ENCODE results near the gene PAPSS2.
"Not testable (repeated sequence)": the region's sequence is repeated elsewhere in the genome, so short reads cannot be mapped to it uniquely, and the experiment has no call there.

Gene PAPSS2

DNA sequence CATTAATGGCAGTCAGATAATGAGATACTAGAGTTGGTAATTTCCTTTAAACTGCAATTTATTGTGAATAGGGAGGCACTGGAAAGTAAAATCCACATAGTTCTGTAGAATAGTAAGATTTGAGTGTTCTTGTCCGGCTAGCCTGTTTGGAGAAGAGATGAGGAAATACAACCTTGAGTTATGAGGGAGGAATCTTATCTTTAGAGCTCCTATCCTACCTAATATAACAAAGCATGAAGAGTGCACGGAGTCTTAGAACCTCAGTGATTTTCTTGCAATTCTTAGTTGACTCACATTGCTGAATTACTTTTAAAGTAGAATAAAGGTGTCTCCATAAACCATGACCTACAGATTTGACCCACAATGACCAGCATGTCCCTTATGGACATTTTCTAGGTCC lies 84.9 kb downstream of the PAPSS2 start:
- no peaks in the 10 kb centered on the region for H4K20me1 ChIP-seq (ENCODE audit: low read depth, low read length)
- H3K36me3 ChIP-seq (ENCODE audit: low read length) = no peaks in the 10 kb centered on the region
- H3K9ac ChIP-seq (ENCODE audit: low read length) = no peak overlapping the region
- no peak overlapping the region for H3K4me3 ChIP-seq (ENCODE audit: insufficient read depth, low read length, poor library complexity, severe bottlenecking)
- H3K27ac ChIP-seq (ENCODE audit: low read depth, low read length) = no peak overlapping the region
- no peak overlapping the region for H3K4me2 ChIP-seq (ENCODE audit: low read depth, low read length, poor library complexity, severe bottlenecking)
- H3K9me2 ChIP-seq (replicated peaks; ENCODE audit: insufficient read depth, low read length) = no peaks in the 10 kb centered on the region
- no peaks in the 10 kb centered on the region for H3K9me3 ChIP-seq (ENCODE audit: insufficient read depth, low read length)
- no peaks in the 10 kb centered on the region for H3K27me3 ChIP-seq (ENCODE audit: low read length)
- no peaks in the 10 kb centered on the region for H3K79me2 ChIP-seq (ENCODE audit: insufficient read depth, low read length)
- no peaks in the 10 kb centered on the region for H3F3A ChIP-seq (ENCODE audit: insufficient read depth)
- H2AFZ ChIP-seq (ENCODE audit: low read depth, low read length, severe bottlenecking) = no peak overlapping the region
- TF ChIP-seq EZH2phosphoT487 (conservative IDR thresholded peaks at IDR 0.05; ENCODE audit: low read length) = no peak
- TF ChIP-seq, protein P1, sequence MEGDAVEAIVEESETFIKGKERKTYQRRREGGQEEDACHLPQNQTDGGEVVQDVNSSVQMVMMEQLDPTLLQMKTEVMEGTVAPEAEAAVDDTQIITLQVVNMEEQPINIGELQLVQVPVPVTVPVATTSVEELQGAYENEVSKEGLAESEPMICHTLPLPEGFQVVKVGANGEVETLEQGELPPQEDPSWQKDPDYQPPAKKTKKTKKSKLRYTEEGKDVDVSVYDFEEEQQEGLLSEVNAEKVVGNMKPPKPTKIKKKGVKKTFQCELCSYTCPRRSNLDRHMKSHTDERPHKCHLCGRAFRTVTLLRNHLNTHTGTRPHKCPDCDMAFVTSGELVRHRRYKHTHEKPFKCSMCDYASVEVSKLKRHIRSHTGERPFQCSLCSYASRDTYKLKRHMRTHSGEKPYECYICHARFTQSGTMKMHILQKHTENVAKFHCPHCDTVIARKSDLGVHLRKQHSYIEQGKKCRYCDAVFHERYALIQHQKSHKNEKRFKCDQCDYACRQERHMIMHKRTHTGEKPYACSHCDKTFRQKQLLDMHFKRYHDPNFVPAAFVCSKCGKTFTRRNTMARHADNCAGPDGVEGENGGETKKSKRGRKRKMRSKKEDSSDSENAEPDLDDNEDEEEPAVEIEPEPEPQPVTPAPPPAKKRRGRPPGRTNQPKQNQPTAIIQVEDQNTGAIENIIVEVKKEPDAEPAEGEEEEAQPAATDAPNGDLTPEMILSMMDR (IDR thresholded peaks at IDR 0.05; ENCODE audit: insufficient read depth, low read length, poor library complexity, severe bottlenecking) = no peak

DNA sequence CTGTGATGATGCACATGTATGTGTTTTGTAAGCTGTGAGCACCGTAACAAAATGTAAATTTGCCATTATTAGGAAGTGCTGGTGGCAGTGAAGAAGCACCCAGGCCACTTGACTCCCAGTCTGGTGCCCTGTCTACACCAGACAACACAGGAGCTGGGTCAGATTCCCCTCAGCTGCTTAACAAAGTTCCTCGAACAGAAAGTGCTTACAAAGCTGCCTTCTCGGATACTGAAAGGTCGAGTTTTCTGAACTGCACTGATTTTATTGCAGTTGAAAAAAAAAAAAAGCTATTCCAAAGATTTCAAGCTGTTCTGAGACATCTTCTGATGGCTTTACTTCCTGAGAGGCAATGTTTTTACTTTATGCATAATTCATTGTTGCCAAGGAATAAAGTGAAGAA lies 87.2 kb downstream of the PAPSS2 start:
- Histone ChIP-seq H3K4me3 (ENCODE audit: insufficient read depth, low read length, poor library complexity, severe bottlenecking) (no peak overlapping the region), H4K20me1 (ENCODE audit: low read depth, low read length) (no peaks in the 10 kb centered on the region), H3K27me3 (ENCODE audit: low read length) (no peaks in the 10 kb centered on the region), H3F3A (ENCODE audit: insufficient read depth) (no peaks in the 10 kb centered on the region), H2AFZ (ENCODE audit: low read depth, low read length, severe bottlenecking) (no peak overlapping the region), H3K36me3 (ENCODE audit: low read length) (no peaks in the 10 kb centered on the region), H3K9me3 (ENCODE audit: insufficient read depth, low read length) (no peaks in the 10 kb centered on the region), H3K4me2 (ENCODE audit: low read depth, low read length, poor library complexity, severe bottlenecking) (no peak overlapping the region), H3K9me2 (replicated peaks; ENCODE audit: insufficient read depth, low read length) (no peaks in the 10 kb centered on the region), H3K9ac (ENCODE audit: low read length) (no peak overlapping the region), H3K27ac (ENCODE audit: low read depth, low read length) (no peak overlapping the region), H3K79me2 (ENCODE audit: insufficient read depth, low read length) (no peaks in the 10 kb centered on the region)
- TF ChIP-seq EZH2phosphoT487 (conservative IDR thresholded peaks at IDR 0.05; ENCODE audit: low read length) = no peak
- TF ChIP-seq, protein P1 (IDR thresholded peaks at IDR 0.05; ENCODE audit: insufficient read depth, low read length, poor library complexity, severe bottlenecking) = no peak

DNA sequence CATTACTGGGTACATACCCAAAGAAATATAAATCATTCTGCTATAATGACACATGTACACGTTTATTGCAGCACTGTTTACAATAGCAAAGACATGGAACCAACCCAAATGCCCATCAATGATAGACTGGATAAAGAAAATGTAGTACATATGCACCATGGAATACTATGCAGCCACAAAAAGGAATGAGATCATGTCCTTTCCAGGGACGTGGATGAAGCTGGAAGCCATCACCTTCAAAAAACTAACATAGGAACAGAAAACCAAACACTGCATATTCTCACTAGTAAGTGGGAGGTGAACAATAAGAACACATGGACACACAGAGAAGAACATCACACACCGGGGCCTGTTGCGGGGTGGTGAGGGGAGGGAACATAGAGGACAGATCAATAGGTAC lies 88.6 kb downstream of the PAPSS2 start:
- H3K36me3 ChIP-seq (ENCODE audit: low read length); H3K27me3 ChIP-seq (ENCODE audit: low read length); H3F3A ChIP-seq (ENCODE audit: insufficient read depth); H4K20me1 ChIP-seq (ENCODE audit: low read depth, low read length); H3K27ac ChIP-seq (ENCODE audit: low read depth, low read length); H3K9ac ChIP-seq (ENCODE audit: low read length); H3K9me3 ChIP-seq (ENCODE audit: insufficient read depth, low read length); H3K4me2 ChIP-seq (ENCODE audit: low read depth, low read length, poor library complexity, severe bottlenecking); H3K9me2 ChIP-seq (replicated peaks; ENCODE audit: insufficient read depth, low read length); H3K79me2 ChIP-seq (ENCODE audit: insufficient read depth, low read length); H2AFZ ChIP-seq (ENCODE audit: low read depth, low read length, severe bottlenecking); H3K4me3 ChIP-seq (ENCODE audit: insufficient read depth, low read length, poor library complexity, severe bottlenecking): not testable (repeated sequence)

DNA sequence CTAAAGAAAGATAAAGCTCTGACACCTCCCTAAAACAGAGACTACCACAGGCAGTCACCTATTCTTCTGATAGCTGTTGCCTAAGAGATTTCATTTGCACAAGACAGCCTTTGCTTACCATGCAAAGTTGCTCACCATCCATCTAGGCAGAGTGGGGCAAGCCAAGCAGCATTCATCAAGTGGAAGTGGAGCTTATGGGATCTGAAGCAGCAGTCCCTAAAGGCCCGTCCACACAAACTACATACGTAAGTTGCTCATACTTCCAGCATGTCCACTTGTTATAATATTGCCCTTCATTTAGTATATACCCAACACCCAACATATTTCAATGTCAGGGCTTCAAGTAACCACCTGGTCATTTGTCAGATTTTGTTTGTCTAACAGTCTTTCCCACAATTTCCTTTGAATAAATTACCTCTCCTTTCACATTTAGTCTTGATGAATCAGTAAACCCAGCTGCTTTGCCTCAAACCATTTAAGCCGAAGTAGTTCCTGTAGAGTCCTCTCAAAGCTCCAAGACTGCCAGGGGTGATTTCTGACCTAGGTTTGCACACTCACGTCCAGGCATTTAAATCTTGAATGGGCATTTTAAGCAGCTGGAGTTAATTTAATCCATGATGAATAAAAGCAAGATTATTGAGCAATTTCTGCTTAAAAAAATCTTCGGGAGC lies 90.5 kb downstream of the PAPSS2 start:
- peaks cover 8% of the 10 kb centered on the region; the same call in 1 of the 2 replicates for H3K36me3 ChIP-seq (ENCODE audit: low read length)

More for the DNA sequence above, 90.5 kb downstream of the PAPSS2 start:
- Histone ChIP-seq H3K27me3 (ENCODE audit: low read length) (no peaks in the 10 kb centered on the region), H3K4me2 (ENCODE audit: low read depth, low read length, poor library complexity, severe bottlenecking) (no peak overlapping the region), H2AFZ (ENCODE audit: low read depth, low read length, severe bottlenecking) (no peak overlapping the region), H3K27ac (ENCODE audit: low read depth, low read length) (no peak overlapping the region), H3K9me3 (ENCODE audit: insufficient read depth, low read length) (no peaks in the 10 kb centered on the region), H3F3A (ENCODE audit: insufficient read depth) (peaks cover 5% of the 10 kb centered on the region; the same call in 1 of the 2 replicates), H3K9ac (ENCODE audit: low read length) (no peak overlapping the region), H3K79me2 (ENCODE audit: insufficient read depth, low read length) (no peaks in the 10 kb centered on the region), H3K4me3 (ENCODE audit: insufficient read depth, low read length, poor library complexity, severe bottlenecking) (no peak overlapping the region), H3K9me2 (replicated peaks; ENCODE audit: insufficient read depth, low read length) (no peaks in the 10 kb centered on the region), H4K20me1 (ENCODE audit: low read depth, low read length) (no peaks in the 10 kb centered on the region)
- TF ChIP-seq, protein P1 (IDR thresholded peaks at IDR 0.05; ENCODE audit: insufficient read depth, low read length, poor library complexity, severe bottlenecking) = no peak
- TF ChIP-seq EZH2phosphoT487 (conservative IDR thresholded peaks at IDR 0.05; ENCODE audit: low read length) = no peak

All from SU-DHL-6 (cell line).